ENCODE data around the gene FAM131A. TPM values are rescaled to one million over a fixed set of nuclear protein-coding genes. Genes with fewer than 3 reads are reported as not detected.

FAM131A gene
- polyA plus RNA-seq, 1 donor (not counting 4 experiments of a cell fraction or from before 2014, with no cell fraction given) = 10.8 TPM

- peak overlapping the region; percentile 97 for H3K4me2 ChIP-seq (ENCODE audit: control insufficient read depth, extremely low read depth, insufficient read depth, low read depth, low read length)
- TF ChIP-seq EZH2 (IDR thresholded peaks at IDR 0.05; ENCODE audit: low read length) = no peak
- TF ChIP-seq, protein P1, sequence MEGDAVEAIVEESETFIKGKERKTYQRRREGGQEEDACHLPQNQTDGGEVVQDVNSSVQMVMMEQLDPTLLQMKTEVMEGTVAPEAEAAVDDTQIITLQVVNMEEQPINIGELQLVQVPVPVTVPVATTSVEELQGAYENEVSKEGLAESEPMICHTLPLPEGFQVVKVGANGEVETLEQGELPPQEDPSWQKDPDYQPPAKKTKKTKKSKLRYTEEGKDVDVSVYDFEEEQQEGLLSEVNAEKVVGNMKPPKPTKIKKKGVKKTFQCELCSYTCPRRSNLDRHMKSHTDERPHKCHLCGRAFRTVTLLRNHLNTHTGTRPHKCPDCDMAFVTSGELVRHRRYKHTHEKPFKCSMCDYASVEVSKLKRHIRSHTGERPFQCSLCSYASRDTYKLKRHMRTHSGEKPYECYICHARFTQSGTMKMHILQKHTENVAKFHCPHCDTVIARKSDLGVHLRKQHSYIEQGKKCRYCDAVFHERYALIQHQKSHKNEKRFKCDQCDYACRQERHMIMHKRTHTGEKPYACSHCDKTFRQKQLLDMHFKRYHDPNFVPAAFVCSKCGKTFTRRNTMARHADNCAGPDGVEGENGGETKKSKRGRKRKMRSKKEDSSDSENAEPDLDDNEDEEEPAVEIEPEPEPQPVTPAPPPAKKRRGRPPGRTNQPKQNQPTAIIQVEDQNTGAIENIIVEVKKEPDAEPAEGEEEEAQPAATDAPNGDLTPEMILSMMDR (optimal IDR thresholded peaks at IDR 0.05 in 1 of 3, IDR thresholded peaks at IDR 0.05 in 1 of 3, conservative IDR thresholded peaks at IDR 0.05 in 1 of 3; ENCODE audit: extremely low read depth in 1 of 3, insufficient read depth in 2 of 3, low read length in 3 of 3) = no peak
- H3K27ac ChIP-seq (ENCODE audit: control insufficient read depth, insufficient read depth, low read length) = peak overlapping the region; percentile 83
- dilution Hi-C loops (cut with MboI; ENCODE audit: extremely low pct_ligation_motif_present, low sequenced_read_pairs) = no loop called here
- H3K36me3 ChIP-seq (ENCODE audit: control insufficient read depth in 2 of 2, extremely low read depth in 1 of 2, insufficient read depth in 2 of 2, low read length in 2 of 2) = peaks cover 8 to 34% of the 10 kb centered on the region in 2 experiments
- H3K27me3 ChIP-seq (ENCODE audit: control insufficient read depth, extremely low read depth, insufficient read depth, low read length) = no peaks in the 10 kb centered on the region
- peaks cover 37% of the 10 kb centered on the region for H3K4me1 ChIP-seq (ENCODE audit: control insufficient read depth, extremely low read depth, insufficient read depth, low read length)
- H2AFZ ChIP-seq (ENCODE audit: control insufficient read depth, low read length) = no peak overlapping the region
- H3K9me1 ChIP-seq (ENCODE audit: control insufficient read depth, extremely low read depth, insufficient read depth, low read length) = no peaks in the 10 kb centered on the region
- peak overlapping the region; percentile 73 to 90 (median 87) for H3K4me3 ChIP-seq (ENCODE audit: control insufficient read depth in 2 of 3, extremely low read depth in 1 of 3, insufficient read depth in 2 of 3, low read depth in 1 of 3, low read length in 3 of 3)
- no peaks in the 10 kb centered on the region for H3K9me3 ChIP-seq (ENCODE audit: control insufficient read depth, low read depth, low read length)
- FAIRE-seq = no peak
- peaks cover 45% of the 10 kb centered on the region for H4K20me1 ChIP-seq (ENCODE audit: control insufficient read depth, extremely low read depth, insufficient read depth, low read length)
- peak overlapping the region; percentile 77 for H3K9ac ChIP-seq (ENCODE audit: control insufficient read depth, extremely low read depth, insufficient read depth, low read length)
- DNase-seq (ENCODE audit: low read depth, low spot score) = no peak
- H3K79me2 ChIP-seq (ENCODE audit: control insufficient read depth, insufficient read depth, low read length) = peaks cover 58% of the 10 kb centered on the region
These were observed 21.3 kb upstream of the FAM131A start for GRCh38 chr3:184315871-184316661.

GRCh38 chr3:184316792-184317191 is 20.6 kb upstream of the FAM131A start:
- Histone ChIP-seq H3K4me1 (ENCODE audit: control insufficient read depth, extremely low read depth, insufficient read depth, low read length) (peaks cover 37% of the 10 kb centered on the region), H3K4me3 (ENCODE audit: control insufficient read depth in 2 of 3, extremely low read depth in 1 of 3, insufficient read depth in 2 of 3, low read depth in 1 of 3, low read length in 3 of 3) (peak overlapping the region; percentile 73 to 90 (median 87)), H2AFZ (ENCODE audit: control insufficient read depth, low read length) (no peak overlapping the region), H4K20me1 (ENCODE audit: control insufficient read depth, extremely low read depth, insufficient read depth, low read length) (peaks cover 51% of the 10 kb centered on the region), H3K9me1 (ENCODE audit: control insufficient read depth, extremely low read depth, insufficient read depth, low read length) (no peaks in the 10 kb centered on the region), H3K9me3 (ENCODE audit: control insufficient read depth, low read depth, low read length) (no peaks in the 10 kb centered on the region), H3K4me2 (ENCODE audit: control insufficient read depth, extremely low read depth, insufficient read depth, low read depth, low read length) (peak overlapping the region; percentile 97), H3K36me3 (ENCODE audit: control insufficient read depth in 2 of 2, extremely low read depth in 1 of 2, insufficient read depth in 2 of 2, low read length in 2 of 2) (peaks cover 13 to 41% of the 10 kb centered on the region in 2 experiments), H3K79me2 (ENCODE audit: control insufficient read depth, insufficient read depth, low read length) (peaks cover 65% of the 10 kb centered on the region), H3K27me3 (ENCODE audit: control insufficient read depth, extremely low read depth, insufficient read depth, low read length) (no peaks in the 10 kb centered on the region), H3K9ac (ENCODE audit: control insufficient read depth, extremely low read depth, insufficient read depth, low read length) (peak overlapping the region; percentile 77), H3K27ac (ENCODE audit: control insufficient read depth, insufficient read depth, low read length) (peak overlapping the region; percentile 83)
- FAIRE-seq = no peak
- dilution Hi-C loops (cut with MboI; ENCODE audit: extremely low pct_ligation_motif_present, low sequenced_read_pairs) = no loop called here
- no peak for DNase-seq (ENCODE audit: low read depth, low spot score)
- TF ChIP-seq, protein P1 (optimal IDR thresholded peaks at IDR 0.05 in 1 of 3, IDR thresholded peaks at IDR 0.05 in 1 of 3, conservative IDR thresholded peaks at IDR 0.05 in 1 of 3; ENCODE audit: extremely low read depth in 1 of 3, insufficient read depth in 2 of 3, low read length in 3 of 3) = no peak
- TF ChIP-seq EZH2 (IDR thresholded peaks at IDR 0.05; ENCODE audit: low read length) = no peak
